Fibroblast of the aortic adventitia (primary cell): ENCODE measurements around the gene STK16. TPM values are rescaled to one million over a fixed set of nuclear protein-coding genes. Genes with fewer than 3 reads are reported as not detected.

Experiments
- DNase-seq: peaks from one replicate; pipeline ENCODE4 v3.0.0-alpha.2; 2010; ENCODE audit warnings: low read depth
- H3K4me3 ChIP-seq: 2 replicates; pipeline ENCODE4 v1.5.1; 2011; ENCODE audit warnings: low read depth, mild to moderate bottlenecking, control low read depth, low read length, moderate library complexity
- CTCF ChIP-seq: IDR thresholded peaks from 2 replicates; pipeline ENCODE4 v1.5.1; 2011; ENCODE audit warnings: mild to moderate bottlenecking, low read length, control low read depth, inconsistent platforms; ENCODE audit not compliant: insufficient read depth
- total RNA-seq: library from RNA; depleted of rRNA; stranded (reverse); fragments of >200 nt; gene quantifications from 2 replicates; pipeline ENCODE4 v1.2.3, GENCODE V29; 2012; ENCODE audit warnings: low replicate concordance

STK16 gene
- total RNA-seq, 1 donor = 40.2 TPM

GRCh38 chr2:219266232-219266631 lies 21.0 kb downstream of the STK16 start:
- DNase-seq = no peak
- no peak overlapping the region for H3K4me3 ChIP-seq
- no peak for TF ChIP-seq CTCF

DNA sequence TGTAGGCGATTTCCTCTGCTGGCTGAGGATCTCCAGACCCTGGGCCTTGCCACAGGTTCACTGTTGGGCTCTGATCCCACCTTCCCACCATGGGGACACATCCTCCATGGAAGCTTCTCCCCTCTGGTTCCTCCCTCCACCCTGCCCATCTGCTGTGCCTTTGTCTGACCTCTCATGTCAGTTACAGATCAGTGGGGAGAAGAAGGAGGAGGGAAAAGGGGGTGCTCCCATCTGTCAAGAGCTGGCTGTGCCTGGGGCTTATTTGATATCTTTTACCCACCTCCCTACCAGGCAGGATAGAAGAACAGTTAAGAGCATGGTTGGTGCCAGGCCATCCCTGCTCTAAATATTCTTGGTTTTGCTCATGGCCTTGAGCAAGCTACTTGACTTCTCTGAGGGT lies 21.6 kb downstream of the STK16 start:
- H3K4me3 ChIP-seq = no peak overlapping the region
- TF ChIP-seq CTCF = no peak
- DNase-seq = no peak

GRCh38 chr2:219268294-219268693 lies 23.0 kb downstream of the STK16 start:
- TF ChIP-seq CTCF = no peak
- DNase-seq = no peak
- H3K4me3 ChIP-seq = no peak overlapping the region

DNA sequence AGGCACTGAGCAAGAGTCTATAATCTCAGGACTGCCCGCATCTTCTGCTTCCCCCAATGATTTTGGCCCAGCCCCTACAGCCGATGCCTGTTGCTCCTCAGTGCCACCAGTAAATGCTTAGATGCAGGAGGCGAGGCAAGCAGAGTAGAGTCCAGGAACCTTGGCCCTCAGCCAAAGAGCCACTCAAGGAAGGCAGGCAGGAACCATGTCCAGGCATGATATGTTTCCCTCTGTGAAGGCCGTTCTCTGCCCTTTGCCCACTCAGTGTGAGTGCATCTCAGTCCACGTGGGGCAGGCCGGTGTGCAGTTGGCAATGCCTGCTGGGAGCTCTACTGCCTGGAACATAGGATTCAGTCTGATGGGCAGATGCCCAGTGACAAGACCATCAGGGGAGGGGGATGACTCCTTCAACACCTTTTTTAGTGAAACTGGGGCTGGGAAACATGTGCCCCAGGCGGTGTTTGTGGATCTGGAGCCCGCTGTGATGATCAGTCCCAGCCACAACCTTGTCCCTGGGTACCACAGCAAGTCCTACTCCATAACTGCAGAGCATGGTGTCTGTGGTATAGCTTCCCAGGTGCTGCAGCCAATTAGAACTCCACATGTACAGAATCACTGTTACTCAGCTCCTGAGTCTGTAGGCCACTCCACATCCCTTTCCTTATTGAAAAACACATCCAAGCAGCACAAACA lies 24.2 kb downstream of the STK16 start:
- no peak overlapping the region for H3K4me3 ChIP-seq
- TF ChIP-seq CTCF = no peak
- no peak for DNase-seq

DNA sequence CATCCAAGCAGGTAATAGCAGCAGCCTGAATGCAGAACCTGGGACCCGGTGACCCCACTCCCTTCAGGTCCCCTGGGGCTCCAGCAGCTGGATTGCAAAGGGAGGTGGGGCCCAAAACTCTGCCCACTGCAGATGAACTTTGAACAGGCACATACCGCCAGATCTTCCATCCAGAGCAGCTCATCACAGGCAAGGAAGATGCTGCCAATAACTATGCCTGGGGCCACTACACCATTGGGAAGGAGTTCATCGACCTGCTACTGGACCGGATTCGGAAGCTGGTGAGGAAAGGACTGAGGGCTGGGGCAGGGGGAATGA lies 24.7 kb downstream of the STK16 start:
- no peak for DNase-seq
- H3K4me3 ChIP-seq = no peak overlapping the region
- TF ChIP-seq CTCF = no peak

- DNase-seq = no peak
- no peak for TF ChIP-seq CTCF
- H3K4me3 ChIP-seq = no peak overlapping the region
Observed at GRCh38 chr2:219271021-219271420, 25.7 kb downstream of the STK16 start.

GRCh38 chr2:219272356-219272755 lies 27.1 kb downstream of the STK16 start:
- TF ChIP-seq CTCF = no peak
- H3K4me3 ChIP-seq = no peak overlapping the region
- no peak for DNase-seq
